Measurements from ENCODE around the gene ZFR.
"Not testable (repeated sequence)": the region's sequence is repeated elsewhere in the genome, so short reads cannot be mapped to it uniquely, and the experiment has no call there.

The ZFR gene

GRCh38 chr5:32369542-32370155, 74.9 kb downstream of the ZFR start:
- Histone ChIP-seq H3K36me3 (ENCODE audit: control insufficient read depth, insufficient read depth, low read length) (peaks cover 4% of the 10 kb centered on the region), H3K4me1 (ENCODE audit: control insufficient read depth, insufficient read depth, low read length, poor library complexity, severe bottlenecking) (no peaks in the 10 kb centered on the region), H3K27me3 (replicated peaks; ENCODE audit: control insufficient read depth, insufficient read depth, low read length, poor library complexity, severe bottlenecking) (no peaks in the 10 kb centered on the region), H3K4me3 (ENCODE audit: insufficient read depth, low read depth, low read length, poor library complexity, severe bottlenecking) (no peak overlapping the region), H3K27ac (ENCODE audit: insufficient read depth, low read length, poor library complexity, severe bottlenecking) (no peak overlapping the region), H3K9me3 (ENCODE audit: control insufficient read depth, low read length) (no peaks in the 10 kb centered on the region)
- DNase-seq: no peak

- Histone ChIP-seq H3K27me3 (replicated peaks; ENCODE audit: control insufficient read depth, insufficient read depth, low read length, poor library complexity, severe bottlenecking) (no peaks in the 10 kb centered on the region), H3K4me3 (ENCODE audit: insufficient read depth, low read depth, low read length, poor library complexity, severe bottlenecking) (no peak overlapping the region), H3K27ac (ENCODE audit: insufficient read depth, low read length, poor library complexity, severe bottlenecking) (no peak overlapping the region), H3K9me3 (ENCODE audit: control insufficient read depth, low read length) (no peaks in the 10 kb centered on the region), H3K36me3 (ENCODE audit: control insufficient read depth, insufficient read depth, low read length) (peaks cover 8% of the 10 kb centered on the region), H3K4me1 (ENCODE audit: control insufficient read depth, insufficient read depth, low read length, poor library complexity, severe bottlenecking) (no peaks in the 10 kb centered on the region)
- no peak for DNase-seq
Measured at GRCh38 chr5:32369032-32369431, 75.5 kb downstream of the ZFR start.

- not testable (repeated sequence) for DNase-seq
- peaks cover 22% of the 10 kb centered on the region for H3K36me3 ChIP-seq (ENCODE audit: control insufficient read depth, insufficient read depth, low read length)
Measured at GRCh38 chr5:32367271-32367670, 77.3 kb downstream of the ZFR start.

GRCh38 chr5:32365623-32366022, 78.9 kb downstream of the ZFR start:
- no peak for DNase-seq
- Histone ChIP-seq H3K36me3 (ENCODE audit: control insufficient read depth, insufficient read depth, low read length) (peaks cover 33% of the 10 kb centered on the region), H3K4me1 (ENCODE audit: control insufficient read depth, insufficient read depth, low read length, poor library complexity, severe bottlenecking) (no peaks in the 10 kb centered on the region), H3K27ac (ENCODE audit: insufficient read depth, low read length, poor library complexity, severe bottlenecking) (no peak overlapping the region), H3K27me3 (replicated peaks; ENCODE audit: control insufficient read depth, insufficient read depth, low read length, poor library complexity, severe bottlenecking) (no peaks in the 10 kb centered on the region), H3K9me3 (ENCODE audit: control insufficient read depth, low read length) (no peaks in the 10 kb centered on the region), H3K4me3 (ENCODE audit: insufficient read depth, low read depth, low read length, poor library complexity, severe bottlenecking) (no peak overlapping the region)

More at GRCh38 chr5:32367271-32367670, 77.3 kb downstream of the ZFR start:
- H3K27ac ChIP-seq (ENCODE audit: insufficient read depth, low read length, poor library complexity, severe bottlenecking); H3K4me1 ChIP-seq (ENCODE audit: control insufficient read depth, insufficient read depth, low read length, poor library complexity, severe bottlenecking); H3K27me3 ChIP-seq (replicated peaks; ENCODE audit: control insufficient read depth, insufficient read depth, low read length, poor library complexity, severe bottlenecking); H3K4me3 ChIP-seq (ENCODE audit: insufficient read depth, low read depth, low read length, poor library complexity, severe bottlenecking); H3K9me3 ChIP-seq (ENCODE audit: control insufficient read depth, low read length): not testable (repeated sequence)

GRCh38 chr5:32363030-32363429, 81.5 kb downstream of the ZFR start:
- H3K4me1 ChIP-seq (ENCODE audit: control insufficient read depth, insufficient read depth, low read length, poor library complexity, severe bottlenecking): no peaks in the 10 kb centered on the region
- no peak for DNase-seq
- H3K36me3 ChIP-seq (ENCODE audit: control insufficient read depth, insufficient read depth, low read length): peaks cover 47% of the 10 kb centered on the region
- no peak overlapping the region for H3K27ac ChIP-seq (ENCODE audit: insufficient read depth, low read length, poor library complexity, severe bottlenecking)
- no peak overlapping the region for H3K4me3 ChIP-seq (ENCODE audit: insufficient read depth, low read depth, low read length, poor library complexity, severe bottlenecking)
- H3K27me3 ChIP-seq (replicated peaks; ENCODE audit: control insufficient read depth, insufficient read depth, low read length, poor library complexity, severe bottlenecking): no peaks in the 10 kb centered on the region
- no peaks in the 10 kb centered on the region for H3K9me3 ChIP-seq (ENCODE audit: control insufficient read depth, low read length)

- H3K4me3 ChIP-seq (ENCODE audit: insufficient read depth, low read depth, low read length, poor library complexity, severe bottlenecking): no peak overlapping the region
- no peaks in the 10 kb centered on the region for H3K27me3 ChIP-seq (replicated peaks; ENCODE audit: control insufficient read depth, insufficient read depth, low read length, poor library complexity, severe bottlenecking)
- no peaks in the 10 kb centered on the region for H3K9me3 ChIP-seq (ENCODE audit: control insufficient read depth, low read length)
- H3K4me1 ChIP-seq (ENCODE audit: control insufficient read depth, insufficient read depth, low read length, poor library complexity, severe bottlenecking): no peaks in the 10 kb centered on the region
- H3K36me3 ChIP-seq (ENCODE audit: control insufficient read depth, insufficient read depth, low read length): peaks cover 50% of the 10 kb centered on the region
- no peak overlapping the region for H3K27ac ChIP-seq (ENCODE audit: insufficient read depth, low read length, poor library complexity, severe bottlenecking)
- DNase-seq: no peak
Measured at GRCh38 chr5:32362527-32362926, 82.0 kb downstream of the ZFR start.

GRCh38 chr5:32360906-32361305, 83.6 kb downstream of the ZFR start:
- no peak for DNase-seq
- Histone ChIP-seq H3K4me1 (ENCODE audit: control insufficient read depth, insufficient read depth, low read length, poor library complexity, severe bottlenecking) (no peaks in the 10 kb centered on the region), H3K9me3 (ENCODE audit: control insufficient read depth, low read length) (no peaks in the 10 kb centered on the region), H3K27ac (ENCODE audit: insufficient read depth, low read length, poor library complexity, severe bottlenecking) (no peak overlapping the region), H3K27me3 (replicated peaks; ENCODE audit: control insufficient read depth, insufficient read depth, low read length, poor library complexity, severe bottlenecking) (no peaks in the 10 kb centered on the region), H3K4me3 (ENCODE audit: insufficient read depth, low read depth, low read length, poor library complexity, severe bottlenecking) (no peak overlapping the region), H3K36me3 (ENCODE audit: control insufficient read depth, insufficient read depth, low read length) (peaks cover 53% of the 10 kb centered on the region)

GRCh38 chr5:32358611-32359010, 85.9 kb downstream of the ZFR start:
- no peak overlapping the region for H3K4me3 ChIP-seq (ENCODE audit: insufficient read depth, low read depth, low read length, poor library complexity, severe bottlenecking)
- H3K27ac ChIP-seq (ENCODE audit: insufficient read depth, low read length, poor library complexity, severe bottlenecking): no peak overlapping the region
- no peaks in the 10 kb centered on the region for H3K4me1 ChIP-seq (ENCODE audit: control insufficient read depth, insufficient read depth, low read length, poor library complexity, severe bottlenecking)
- no peaks in the 10 kb centered on the region for H3K9me3 ChIP-seq (ENCODE audit: control insufficient read depth, low read length)
- H3K27me3 ChIP-seq (replicated peaks; ENCODE audit: control insufficient read depth, insufficient read depth, low read length, poor library complexity, severe bottlenecking): no peaks in the 10 kb centered on the region
- H3K36me3 ChIP-seq (ENCODE audit: control insufficient read depth, insufficient read depth, low read length): peaks cover 44% of the 10 kb centered on the region
- no peak for DNase-seq

- no peaks in the 10 kb centered on the region for H3K27me3 ChIP-seq (replicated peaks; ENCODE audit: control insufficient read depth, insufficient read depth, low read length, poor library complexity, severe bottlenecking)
- H3K9me3 ChIP-seq (ENCODE audit: control insufficient read depth, low read length): no peaks in the 10 kb centered on the region
- no peak for DNase-seq
- no peak overlapping the region for H3K4me3 ChIP-seq (ENCODE audit: insufficient read depth, low read depth, low read length, poor library complexity, severe bottlenecking)
- H3K4me1 ChIP-seq (ENCODE audit: control insufficient read depth, insufficient read depth, low read length, poor library complexity, severe bottlenecking): no peaks in the 10 kb centered on the region
- H3K36me3 ChIP-seq (ENCODE audit: control insufficient read depth, insufficient read depth, low read length): peaks cover 37% of the 10 kb centered on the region
- no peak overlapping the region for H3K27ac ChIP-seq (ENCODE audit: insufficient read depth, low read length, poor library complexity, severe bottlenecking)
Measured at GRCh38 chr5:32357658-32358057, 86.9 kb downstream of the ZFR start.

GRCh38 chr5:32355686-32356085, 88.9 kb downstream of the ZFR start:
- peaks cover 20% of the 10 kb centered on the region for H3K36me3 ChIP-seq (ENCODE audit: control insufficient read depth, insufficient read depth, low read length)
- DNase-seq: no peak
- H3K4me3 ChIP-seq (ENCODE audit: insufficient read depth, low read depth, low read length, poor library complexity, severe bottlenecking): no peak overlapping the region
- H3K27ac ChIP-seq (ENCODE audit: insufficient read depth, low read length, poor library complexity, severe bottlenecking): no peak overlapping the region
- H3K4me1 ChIP-seq (ENCODE audit: control insufficient read depth, insufficient read depth, low read length, poor library complexity, severe bottlenecking): no peaks in the 10 kb centered on the region
- H3K27me3 ChIP-seq (replicated peaks; ENCODE audit: control insufficient read depth, insufficient read depth, low read length, poor library complexity, severe bottlenecking): no peaks in the 10 kb centered on the region
- H3K9me3 ChIP-seq (ENCODE audit: control insufficient read depth, low read length): no peaks in the 10 kb centered on the region

Data from effector memory CD4-positive, alpha-beta T cell (primary cell).